Activated T-helper 17 cell treated with anti-CD3 and anti-CD28 coated beads, Interleukin-2, amount 50 U/mL, for 72 hours (primary cell): ENCODE data around the gene CYP3A5. TPM values are rescaled to one million over a fixed set of nuclear protein-coding genes. Genes with fewer than 3 reads are reported as not detected.

ENCODE experiments used
- ATAC-seq: fragments of 150-1000 bp; cut with Tn5 transposase; replicated peaks from 2 replicates; pipeline ENCODE4 v1.10.0; 2021; ENCODE audit warnings: mild to moderate bottlenecking, moderate library complexity
- H3K27ac Mint-ChIP-seq: one replicate; pipeline ENCODE4 v1.8.0; 2022; ENCODE audit warnings: mixed read lengths
- H3K27me3 Mint-ChIP-seq: one replicate; pipeline ENCODE4 v1.8.0; 2022; ENCODE audit warnings: mixed read lengths
- H3K36me3 Mint-ChIP-seq: one replicate; pipeline ENCODE4 v1.8.0; 2022; ENCODE audit warnings: low read depth, mild to moderate bottlenecking, mixed read lengths
- H3K4me1 Mint-ChIP-seq: one replicate; pipeline ENCODE4 v1.8.0; 2022; ENCODE audit warnings: mixed read lengths
- H3K4me3 Mint-ChIP-seq: one replicate; pipeline ENCODE4 v1.8.0; 2022; ENCODE audit warnings: mild to moderate bottlenecking, mixed read lengths
- H3K9me3 Mint-ChIP-seq: one replicate; pipeline ENCODE4 v1.8.0; 2022; ENCODE audit warnings: mixed read lengths
- total RNA-seq, 2 donors: library from RNA; stranded (reverse); gene quantifications; one replicate each; pipeline ENCODE4 v1.2.3, GENCODE V29; 2022

Gene CYP3A5
- total RNA-seq, 2 donors from 2014 or later = 0.15 TPM; not detected in 1

DNA sequence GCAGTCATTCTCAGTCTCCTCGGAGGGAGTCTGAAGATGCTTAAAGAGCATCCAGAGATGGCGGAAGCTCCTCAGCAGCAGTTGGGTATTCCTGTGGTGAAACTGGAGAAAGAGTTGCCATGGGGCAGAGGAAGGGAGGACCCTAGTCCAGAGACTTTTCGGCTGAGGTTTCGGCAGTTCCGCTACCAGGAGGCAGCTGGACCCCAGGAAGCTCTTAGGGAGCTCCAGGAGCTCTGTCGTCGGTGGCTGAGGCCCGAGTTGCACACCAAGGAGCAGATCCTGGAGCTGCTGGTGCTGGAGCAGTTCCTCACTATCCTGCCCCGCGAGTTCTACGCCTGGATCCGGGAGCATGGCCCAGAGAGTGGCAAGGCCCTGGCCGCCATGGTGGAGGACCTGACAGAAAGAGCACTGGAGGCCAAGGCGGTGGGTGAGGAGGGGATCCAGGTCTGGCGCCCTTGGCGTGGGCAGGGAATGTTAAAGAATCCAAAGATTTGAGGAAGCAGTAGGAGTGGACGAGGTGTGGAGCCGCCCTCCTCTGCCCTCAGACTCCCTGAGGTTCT is 60.1 kb downstream of the CYP3A5 start:
- Mint-ChIP-seq H3K27me3 (no peaks in the 10 kb centered on the region), H3K27ac (peak overlapping the region; percentile 97), H3K4me1 (peaks cover 40% of the 10 kb centered on the region), H3K36me3 (peaks cover 83% of the 10 kb centered on the region), H3K4me3 (peak overlapping the region; percentile 97), H3K9me3 (no peaks in the 10 kb centered on the region)
- ATAC-seq = no peak

DNA sequence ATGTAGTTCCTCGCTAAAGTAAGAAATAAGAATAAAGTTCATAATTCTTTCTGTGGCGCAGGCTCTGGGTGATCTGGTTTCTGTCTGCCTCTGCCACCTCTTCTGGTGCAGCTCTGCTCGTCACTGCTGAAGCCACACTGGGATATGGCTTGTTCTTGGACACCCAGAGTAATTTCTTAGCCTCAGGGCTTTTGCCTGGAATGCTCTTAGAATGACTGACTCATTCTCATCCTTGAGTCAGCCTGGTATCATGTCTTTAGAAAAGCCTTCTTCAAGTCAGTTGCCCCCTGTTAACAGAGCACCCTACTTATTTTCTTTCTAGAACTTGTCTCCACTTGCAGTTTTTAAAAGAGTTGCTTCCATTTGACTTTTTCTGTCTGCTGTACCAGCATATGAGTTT is 61.1 kb downstream of the CYP3A5 start:
- Mint-ChIP-seq H3K4me1 (peaks cover 31% of the 10 kb centered on the region), H3K27me3 (no peaks in the 10 kb centered on the region)

DNA sequence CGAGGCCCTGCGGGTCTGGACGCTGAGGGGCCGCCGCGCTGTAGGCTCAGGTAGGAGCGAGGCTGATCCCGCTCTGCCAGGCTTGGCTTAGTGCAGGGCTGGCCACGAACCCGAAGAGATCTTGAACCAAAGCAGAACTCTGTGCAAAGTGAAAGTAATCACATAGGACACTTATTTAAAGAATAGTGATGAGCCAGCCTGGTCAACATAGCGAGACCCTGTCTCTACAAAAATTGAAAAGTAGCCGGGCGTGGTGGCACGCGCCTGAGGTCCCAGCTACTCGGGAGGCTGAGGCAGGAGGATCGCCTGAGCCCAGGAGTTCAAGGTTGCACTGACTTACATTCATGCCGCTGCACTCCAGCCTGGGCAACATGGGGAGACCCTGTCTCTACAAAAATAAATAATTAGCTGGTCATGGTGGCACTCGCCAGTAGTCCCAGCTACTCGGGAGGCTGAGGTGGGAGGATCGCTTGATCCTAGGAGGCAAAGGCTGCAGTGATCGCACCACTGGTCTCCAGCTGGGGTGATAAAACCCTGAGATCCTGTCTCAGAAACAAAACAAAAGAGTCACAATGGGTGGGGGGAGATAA is 62.5 kb downstream of the CYP3A5 start:
- Mint-ChIP-seq H3K27ac (peak overlapping the region; percentile 97), H3K36me3 (peaks cover 59% of the 10 kb centered on the region), H3K4me3 (peak overlapping the region; percentile 97), H3K4me1 (peaks cover 27% of the 10 kb centered on the region), H3K9me3 (no peaks in the 10 kb centered on the region), H3K27me3 (no peaks in the 10 kb centered on the region)
- ATAC-seq = no peak

More for the DNA sequence above, 61.1 kb downstream of the CYP3A5 start:
- H3K9me3 Mint-ChIP-seq = no peaks in the 10 kb centered on the region
- H3K27ac Mint-ChIP-seq = peak overlapping the region; percentile 97
- peaks cover 73% of the 10 kb centered on the region for H3K36me3 Mint-ChIP-seq
- no peak for ATAC-seq
- H3K4me3 Mint-ChIP-seq = peak overlapping the region; percentile 97

DNA sequence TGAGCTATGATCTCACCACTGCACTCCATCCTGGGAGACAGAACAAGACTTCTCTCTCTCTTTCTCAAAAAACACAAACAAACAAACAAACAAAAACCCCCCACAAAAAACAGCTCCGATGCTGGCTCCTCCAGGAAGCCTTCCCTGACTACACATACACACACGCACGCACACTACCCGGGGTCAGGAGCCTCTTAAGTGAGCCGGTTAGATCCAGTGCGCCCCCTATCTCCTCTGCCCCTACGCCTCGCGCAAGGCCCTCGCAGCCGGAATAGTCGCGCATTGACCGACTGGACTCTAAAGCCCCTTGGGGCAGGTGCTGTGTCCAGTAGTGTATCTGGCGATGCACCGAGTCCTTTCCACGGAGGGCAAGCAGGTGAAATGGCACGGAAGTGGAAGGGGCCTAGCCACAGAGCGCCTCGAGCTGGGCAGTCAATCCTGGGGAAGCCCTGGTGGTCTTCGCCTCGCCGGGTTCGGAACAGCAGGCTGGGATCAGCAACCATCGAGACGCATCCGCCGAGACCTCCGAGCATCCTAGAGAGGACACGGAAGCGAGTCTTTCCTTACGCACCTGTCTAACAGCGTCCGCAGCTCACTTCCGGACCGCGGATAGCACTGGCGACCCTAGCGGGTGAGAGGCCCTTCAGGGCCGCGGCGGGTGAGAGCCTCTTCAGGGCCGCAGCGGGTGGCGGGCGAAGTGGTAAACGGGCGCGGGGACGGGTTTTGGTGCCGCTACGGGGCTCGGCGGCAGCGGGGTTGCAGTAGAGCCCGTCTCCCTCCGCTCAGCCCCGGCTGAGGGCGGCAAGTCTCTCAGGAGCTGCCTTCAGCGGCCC is 63.2 kb downstream of the CYP3A5 start, which contains the start of gene ZSCAN25:
TSS of gene ZSCAN25 (plus strand) at position 588 of the 833 bp plus-strand sequence. CDS start 2,661 bp downstream, outside the sequence.
- H3K4me1 Mint-ChIP-seq = peaks cover 26% of the 10 kb centered on the region
- peak within 1 kb of the TSS; percentile 97 for H3K27ac Mint-ChIP-seq
- peak within 1 kb of the TSS; percentile 97 for H3K4me3 Mint-ChIP-seq
- peak; percentile 94 for ATAC-seq
- no peaks in the 10 kb centered on the region for H3K9me3 Mint-ChIP-seq
- H3K36me3 Mint-ChIP-seq = peaks cover 52% of the 10 kb centered on the region
- H3K27me3 Mint-ChIP-seq = no peaks in the 10 kb centered on the region

DNA sequence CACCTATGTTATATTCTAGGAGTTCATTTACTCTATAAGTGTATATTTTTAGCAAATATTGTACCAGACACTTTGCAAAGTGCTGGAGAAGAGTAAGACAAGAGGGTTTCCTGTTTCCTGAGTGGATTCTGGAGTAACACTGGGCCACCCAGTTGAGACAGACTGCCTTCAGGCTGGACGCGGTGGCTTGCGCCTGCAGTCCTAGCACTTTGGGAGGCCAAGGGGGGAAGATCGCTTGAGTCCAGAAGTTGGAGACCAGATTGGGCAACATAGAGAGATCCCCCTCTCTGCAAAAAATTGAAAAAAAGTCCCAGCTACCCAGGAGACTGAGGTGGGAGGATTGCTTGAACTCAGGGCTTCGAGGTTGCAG is 63.8 kb downstream of the CYP3A5 start:
- no peaks in the 10 kb centered on the region for H3K27me3 Mint-ChIP-seq
- peak overlapping the region; percentile 97 for H3K27ac Mint-ChIP-seq
- no peak for ATAC-seq
- no peaks in the 10 kb centered on the region for H3K9me3 Mint-ChIP-seq
- H3K4me1 Mint-ChIP-seq = peaks cover 26% of the 10 kb centered on the region
- peaks cover 46% of the 10 kb centered on the region for H3K36me3 Mint-ChIP-seq
- peak overlapping the region; percentile 97 for H3K4me3 Mint-ChIP-seq

DNA sequence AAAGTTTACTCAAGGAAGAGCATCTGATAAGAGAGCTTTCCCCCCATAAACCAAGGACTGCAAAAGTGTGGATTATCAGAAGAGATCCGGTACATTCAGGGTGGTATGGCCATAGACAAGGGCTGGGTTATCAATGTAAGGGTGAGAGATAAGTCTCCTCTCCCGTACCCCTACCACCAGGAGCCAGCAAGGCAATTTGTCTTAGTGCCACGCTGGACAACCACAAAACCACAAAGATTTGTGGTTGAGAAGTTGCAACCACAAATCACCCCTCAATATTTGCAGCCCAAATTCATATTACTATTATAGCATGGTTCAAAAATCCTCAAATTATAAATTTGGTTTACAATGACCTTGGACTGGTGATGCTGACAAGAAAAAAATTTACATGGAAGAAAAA is 65.3 kb downstream of the CYP3A5 start:
- no peaks in the 10 kb centered on the region for H3K27me3 Mint-ChIP-seq
- ATAC-seq = no peak
- peak overlapping the region; percentile 97 for H3K4me3 Mint-ChIP-seq
- H3K27ac Mint-ChIP-seq = no peak overlapping the region
- no peaks in the 10 kb centered on the region for H3K9me3 Mint-ChIP-seq
- peaks cover 26% of the 10 kb centered on the region for H3K4me1 Mint-ChIP-seq
- peaks cover 31% of the 10 kb centered on the region for H3K36me3 Mint-ChIP-seq

DNA sequence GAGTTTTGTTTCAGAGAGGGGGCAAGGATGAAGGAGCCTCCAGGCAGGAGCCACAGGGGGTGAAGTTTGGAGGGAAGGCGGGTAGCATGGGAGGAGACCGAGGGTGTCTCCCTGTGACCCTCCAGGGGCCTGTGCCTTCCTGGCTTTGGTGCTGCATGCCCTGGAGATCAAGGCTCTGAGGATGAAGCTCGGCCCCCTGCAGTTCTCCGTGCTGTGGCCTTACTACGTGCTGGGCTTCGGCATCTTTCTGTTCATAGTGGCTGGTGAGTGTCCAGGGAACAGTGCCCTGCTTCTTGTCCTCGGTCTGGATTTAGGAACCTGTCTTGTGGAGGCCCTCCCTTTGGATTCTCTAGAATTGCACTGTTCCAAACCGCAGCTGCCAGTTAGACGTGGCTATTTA is 72.2 kb downstream of the CYP3A5 start:
- H3K27me3 Mint-ChIP-seq = no peaks in the 10 kb centered on the region
- no peaks in the 10 kb centered on the region for H3K4me1 Mint-ChIP-seq
- no peak for ATAC-seq
- no peak overlapping the region for H3K4me3 Mint-ChIP-seq
- no peaks in the 10 kb centered on the region for H3K36me3 Mint-ChIP-seq
- H3K9me3 Mint-ChIP-seq = no peaks in the 10 kb centered on the region
- H3K27ac Mint-ChIP-seq = no peak overlapping the region

DNA sequence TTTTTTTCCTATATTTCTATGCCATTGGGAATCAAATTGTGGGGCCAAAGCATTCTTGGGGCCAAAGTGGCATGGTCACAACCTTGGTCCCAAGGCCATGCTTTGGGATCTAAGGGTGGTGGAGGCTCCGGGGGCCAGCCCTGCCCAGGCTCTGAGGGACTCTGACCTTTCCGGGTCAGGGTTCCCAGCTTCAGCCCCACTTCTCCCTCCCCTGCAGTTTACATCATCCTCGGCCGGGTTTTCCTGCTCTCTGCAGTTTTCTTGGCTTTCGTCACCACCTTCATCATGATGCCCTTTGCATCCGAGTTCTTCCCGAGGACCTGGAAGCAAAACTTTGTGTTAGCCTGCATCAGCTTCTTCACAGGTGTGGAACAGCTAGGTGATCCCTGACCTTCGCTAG is 73.3 kb downstream of the CYP3A5 start:
- H3K36me3 Mint-ChIP-seq = no peaks in the 10 kb centered on the region
- no peaks in the 10 kb centered on the region for H3K4me1 Mint-ChIP-seq
- H3K27me3 Mint-ChIP-seq = no peaks in the 10 kb centered on the region
- no peak overlapping the region for H3K4me3 Mint-ChIP-seq
- H3K27ac Mint-ChIP-seq = no peak overlapping the region
- no peaks in the 10 kb centered on the region for H3K9me3 Mint-ChIP-seq
- ATAC-seq = no peak

DNA sequence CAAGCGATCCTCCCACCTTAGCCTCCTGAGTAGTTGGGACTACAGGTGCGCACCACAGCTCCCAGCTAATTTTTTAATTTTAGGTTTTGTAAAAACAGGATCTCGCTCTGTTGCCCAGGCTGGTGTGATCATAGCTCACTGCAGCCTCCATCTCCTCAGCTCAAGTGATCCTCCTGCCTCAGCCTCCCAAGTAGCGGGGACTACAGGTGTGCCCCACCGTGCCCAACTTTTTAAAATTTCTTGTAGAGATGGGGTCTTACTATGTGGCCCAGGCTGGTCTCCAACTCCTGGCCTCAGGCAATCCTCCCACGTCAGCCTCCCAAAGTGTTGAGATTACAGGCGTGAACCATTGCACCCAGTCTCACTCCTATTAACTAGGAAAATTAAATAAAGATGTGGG is 74.3 kb downstream of the CYP3A5 start:
- no peaks in the 10 kb centered on the region for H3K4me1 Mint-ChIP-seq
- no peak for ATAC-seq
- no peaks in the 10 kb centered on the region for H3K36me3 Mint-ChIP-seq
- no peaks in the 10 kb centered on the region for H3K9me3 Mint-ChIP-seq
- H3K4me3 Mint-ChIP-seq = no peak overlapping the region
- no peak overlapping the region for H3K27ac Mint-ChIP-seq
- H3K27me3 Mint-ChIP-seq = no peaks in the 10 kb centered on the region

DNA sequence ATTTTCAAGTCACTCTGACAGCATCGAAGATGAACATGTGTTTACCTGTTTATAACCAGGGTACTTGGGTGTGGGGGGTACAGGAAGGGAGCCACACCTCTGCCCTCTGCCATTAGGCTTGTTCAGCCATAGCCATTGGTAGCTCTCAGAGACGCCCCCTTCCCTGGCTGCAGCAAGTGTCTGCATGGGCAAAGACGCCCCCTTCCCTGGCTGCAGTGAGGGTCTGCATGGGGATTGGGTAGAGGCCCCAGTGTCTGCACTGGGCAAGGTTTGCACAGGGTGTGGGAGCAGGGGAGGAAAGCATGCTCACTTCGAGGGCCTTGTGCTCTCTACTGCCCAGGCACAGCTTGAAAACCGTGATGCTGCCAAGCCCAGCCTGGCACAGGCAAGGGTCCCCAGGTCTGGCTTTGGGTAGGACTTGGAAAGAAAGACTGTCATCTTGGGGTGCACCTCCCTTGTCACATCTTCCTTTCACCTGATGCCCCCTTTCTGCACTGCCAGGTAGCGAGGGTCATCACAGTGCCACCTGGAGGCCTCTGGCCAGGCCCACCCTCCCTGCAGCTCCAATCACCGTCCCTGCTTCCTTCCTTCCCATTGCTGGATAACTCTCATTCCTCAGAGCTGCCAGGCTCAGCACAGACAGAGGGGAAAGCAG is 78.0 kb downstream of the CYP3A5 start:
- Mint-ChIP-seq H3K27me3 (no peaks in the 10 kb centered on the region), H3K4me1 (no peaks in the 10 kb centered on the region), H3K9me3 (no peaks in the 10 kb centered on the region), H3K27ac (no peak overlapping the region), H3K4me3 (no peak overlapping the region), H3K36me3 (no peaks in the 10 kb centered on the region)
- no peak for ATAC-seq

DNA sequence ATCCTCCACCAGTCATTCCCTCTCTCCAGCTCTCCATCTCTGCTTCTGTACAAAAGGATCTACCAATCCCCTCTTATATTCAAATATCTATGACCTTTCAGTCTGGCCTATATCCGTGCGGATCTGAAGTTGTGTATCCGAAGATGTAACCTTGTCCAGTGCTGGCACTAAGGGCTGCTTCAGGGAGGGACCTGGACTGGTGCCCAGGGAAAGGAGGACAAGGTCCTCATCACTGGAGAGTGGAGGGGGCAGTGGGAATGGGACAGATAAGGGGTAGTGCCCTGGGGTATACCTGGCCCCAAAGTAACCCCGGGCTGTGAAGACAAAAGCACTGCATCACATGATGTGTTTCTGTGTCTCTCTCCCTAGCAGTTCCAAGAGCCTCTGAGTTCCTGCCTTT is 80.0 kb downstream of the CYP3A5 start:
- Mint-ChIP-seq H3K27ac (no peak overlapping the region), H3K9me3 (no peaks in the 10 kb centered on the region), H3K4me1 (no peaks in the 10 kb centered on the region), H3K4me3 (no peak overlapping the region), H3K27me3 (no peaks in the 10 kb centered on the region), H3K36me3 (no peaks in the 10 kb centered on the region)
- no peak for ATAC-seq

Other genes with a start within 250 kb of the CYP3A5 start
- 1 to 10 TPM; 4.3 to 5.4 TPM for gene PTCD1, start 241.2 kb downstream of the CYP3A5 start, total RNA-seq
- 10 to 100 TPM; 36.8 to 38.9 TPM for gene CPSF4, start 241.1 kb downstream of the CYP3A5 start, total RNA-seq
- gene ATP5MF, start 213.8 kb downstream of the CYP3A5 start, total RNA-seq = 100 to 1,000 TPM; 251 to 460 TPM
- gene ZNF789, start 207.1 kb downstream of the CYP3A5 start, total RNA-seq = 10 to 100 TPM; 32.0 to 46.7 TPM
- gene ZNF394, start 179.7 kb downstream of the CYP3A5 start, total RNA-seq = 10 to 100 TPM; 28.9 to 36.5 TPM
- gene ZKSCAN5, start 175.3 kb downstream of the CYP3A5 start, total RNA-seq = 10 to 100 TPM; 11.5 to 12.2 TPM
- gene FAM200A, start 127.9 kb downstream of the CYP3A5 start, total RNA-seq = 1 to 10 TPM; 2.7 to 5.5 TPM
- 10 to 100 TPM; 79.2 to 98.5 TPM for gene ZNF655, start 121.4 kb downstream of the CYP3A5 start, total RNA-seq
- gene TMEM225B, start 81.7 kb downstream of the CYP3A5 start, total RNA-seq = 1 to 10 TPM in 1 of 2 donors, under 1 TPM in 1; 0.86 to 4.4 TPM
- gene ZSCAN25, start 63.0 kb downstream of the CYP3A5 start, total RNA-seq = 10 to 100 TPM; 25.0 to 58.4 TPM
- gene CYP3A7, start 55.2 kb upstream of the CYP3A5 start, total RNA-seq = not detected
- gene CYP3A4, start 104.2 kb upstream of the CYP3A5 start, total RNA-seq = not detected
- under 1 TPM in 1 of 2 donors, not detected in 1; 0.87 TPM for gene CYP3A43, start 148.0 kb upstream of the CYP3A5 start, total RNA-seq
- under 1 TPM; 0.39 to 0.82 TPM for gene OR2AE1, start 197.0 kb upstream of the CYP3A5 start, total RNA-seq
- 10 to 100 TPM; 27.2 to 29.9 TPM for gene TRIM4, start 239.5 kb upstream of the CYP3A5 start, total RNA-seq
- gene GJC3, start 249.6 kb upstream of the CYP3A5 start, total RNA-seq = not detected